Measurements from ENCODE around the gene INSR. TPM values are rescaled to one million over a fixed set of nuclear protein-coding genes. Genes with fewer than 3 reads are reported as not detected.

Gene INSR
- total RNA-seq, 1 experiment from 2014 or later, result 13.7 TPM

- no peak for ATAC-seq
- intact Hi-C loops (cut with micrococcal nuclease), result no loop called here
- POLR2A ChIA-PET (ENCODE audit: unreplicated experiment), result interaction anchor here (0.5 kb wide), 1 partner anchor 105 kb away, joined by 4 read pairs; no protein-coding TSS in a partner anchor
Measured at GRCh38 chr19:7301525-7301924, 7.3 kb upstream of the INSR start.

GRCh38 chr19:7297742-7298141, 3.5 kb upstream of the INSR start:
- ChIA-PET POLR2A (ENCODE audit: unreplicated experiment) (interaction anchor here (0.6 to 0.7 kb wide), 2 partner anchors 29 to 198 kb away, joined by 4 read pairs; no protein-coding TSS in a partner anchor), CTCF (no interaction called here)
- Histone ChIP-seq H3K36me3 (ENCODE audit: low read depth, low read length) (no peaks in the 10 kb centered on the region), H3K9ac (ENCODE audit: low read length) (no peak overlapping the region), H3F3A (ENCODE audit: low read length, unreplicated experiment) (no peaks in the 10 kb centered on the region), H3K4me2 (ENCODE audit: low read length) (peak overlapping the region; percentile 41), H2AFZ (ENCODE audit: low read length) (peak overlapping the region; percentile 57), H4K20me1 (ENCODE audit: low read length) (no peaks in the 10 kb centered on the region), H3K4me3 (ENCODE audit: low read length) (no peak overlapping the region), H3K79me2 (ENCODE audit: low read length) (no peaks in the 10 kb centered on the region), H3K9me3 (ENCODE audit: low read length) (no peaks in the 10 kb centered on the region), H3K27me3 (ENCODE audit: low read length) (peaks cover 7% of the 10 kb centered on the region; the same call in 1 of the 2 replicates), H3K27ac (ENCODE audit: low read length) (no peak overlapping the region), H3K9me2 (replicated peaks; ENCODE audit: low read length) (no peaks in the 10 kb centered on the region), H3K4me1 (ENCODE audit: insufficient read depth, low read length) (peaks cover 12% of the 10 kb centered on the region)
- intact Hi-C loops (cut with micrococcal nuclease), result no loop called here
- BruUV-seq (replicated peaks), result no TSS peak
- ATAC-seq (no peak), DNase-seq (no peak)
- TF ChIP-seq EZH2phosphoT487 (IDR thresholded peaks at IDR 0.05; ENCODE audit: borderline replicate concordance, low read length) (no peak), EZH2 (IDR thresholded peaks at IDR 0.05; ENCODE audit: low read length, unreplicated experiment) (no peak), CTCF (conservative IDR thresholded peaks at IDR 0.05; ENCODE audit: low read depth, low read length) (no peak)

More at GRCh38 chr19:7301525-7301924, 7.3 kb upstream of the INSR start:
- no peaks in the 10 kb centered on the region for H3F3A ChIP-seq (ENCODE audit: low read length, unreplicated experiment)
- H3K27ac ChIP-seq (ENCODE audit: low read length), result no peak overlapping the region
- no peaks in the 10 kb centered on the region for H3K9me3 ChIP-seq (ENCODE audit: low read length)
- H2AFZ ChIP-seq (ENCODE audit: low read length), result no peak overlapping the region
- TF ChIP-seq EZH2phosphoT487 (IDR thresholded peaks at IDR 0.05; ENCODE audit: borderline replicate concordance, low read length) (no peak), EZH2 (IDR thresholded peaks at IDR 0.05; ENCODE audit: low read length, unreplicated experiment) (no peak), CTCF (conservative IDR thresholded peaks at IDR 0.05; ENCODE audit: low read depth, low read length) (no peak)
- CTCF ChIA-PET, result no interaction called here
- H3K4me3 ChIP-seq (ENCODE audit: low read length), result no peak overlapping the region
- H3K27me3 ChIP-seq (ENCODE audit: low read length), result peaks cover 7% of the 10 kb centered on the region; the same call in 1 of the 2 replicates
- H3K4me1 ChIP-seq (ENCODE audit: insufficient read depth, low read length), result no peaks in the 10 kb centered on the region
- no peak for DNase-seq
- no peaks in the 10 kb centered on the region for H3K36me3 ChIP-seq (ENCODE audit: low read depth, low read length)
- H3K9me2 ChIP-seq (replicated peaks; ENCODE audit: low read length), result no peaks in the 10 kb centered on the region
- no peaks in the 10 kb centered on the region for H3K79me2 ChIP-seq (ENCODE audit: low read length)
- no peak overlapping the region for H3K4me2 ChIP-seq (ENCODE audit: low read length)
- no peak overlapping the region for H3K9ac ChIP-seq (ENCODE audit: low read length)
- BruUV-seq (replicated peaks), result no TSS peak
- H4K20me1 ChIP-seq (ENCODE audit: low read length), result no peaks in the 10 kb centered on the region

- H3K27me3 ChIP-seq (ENCODE audit: low read length), result peaks cover 7% of the 10 kb centered on the region; the same call in 1 of the 2 replicates
- H2AFZ ChIP-seq (ENCODE audit: low read length), result no peak overlapping the region
- H3K4me2 ChIP-seq (ENCODE audit: low read length), result no peak overlapping the region
- ChIA-PET CTCF (no interaction called here), POLR2A (ENCODE audit: unreplicated experiment) (interaction anchor here (0.6 kb wide), 1 partner anchor 108 kb away, joined by 6 read pairs; no protein-coding TSS in a partner anchor)
- TF ChIP-seq EZH2 (IDR thresholded peaks at IDR 0.05; ENCODE audit: low read length, unreplicated experiment) (no peak), CTCF (conservative IDR thresholded peaks at IDR 0.05; ENCODE audit: low read depth, low read length) (no peak), EZH2phosphoT487 (IDR thresholded peaks at IDR 0.05; ENCODE audit: borderline replicate concordance, low read length) (no peak)
- intact Hi-C loops (cut with micrococcal nuclease), result no loop called here
- H3K4me3 ChIP-seq (ENCODE audit: low read length), result no peak overlapping the region
- H3K79me2 ChIP-seq (ENCODE audit: low read length), result no peaks in the 10 kb centered on the region
- H3K9me2 ChIP-seq (replicated peaks; ENCODE audit: low read length), result no peaks in the 10 kb centered on the region
- H4K20me1 ChIP-seq (ENCODE audit: low read length), result no peaks in the 10 kb centered on the region
- H3K9ac ChIP-seq (ENCODE audit: low read length), result no peak overlapping the region
- no peaks in the 10 kb centered on the region for H3F3A ChIP-seq (ENCODE audit: low read length, unreplicated experiment)
- H3K9me3 ChIP-seq (ENCODE audit: low read length), result no peaks in the 10 kb centered on the region
- DNase-seq (no peak), ATAC-seq (no peak)
- no peak overlapping the region for H3K27ac ChIP-seq (ENCODE audit: low read length)
- H3K36me3 ChIP-seq (ENCODE audit: low read depth, low read length), result no peaks in the 10 kb centered on the region
- H3K4me1 ChIP-seq (ENCODE audit: insufficient read depth, low read length), result peaks cover 16% of the 10 kb centered on the region
- no TSS peak for BruUV-seq (replicated peaks)
Measured at GRCh38 chr19:7295912-7296536, 1.8 kb upstream of the INSR start.
